Inferior parietal cortex (tissue), 1 donor: ENCODE data around the gene GSAP.
"Not testable (repeated sequence)": the region's sequence is repeated elsewhere in the genome, so short reads cannot be mapped to it uniquely, and the experiment has no call there.

Experiments
- DNase-seq: peaks from one replicate; pipeline ENCODE4 v3.0.0-alpha.2; 2016; ENCODE audit errors: extremely low spot score

The GSAP gene

DNA sequence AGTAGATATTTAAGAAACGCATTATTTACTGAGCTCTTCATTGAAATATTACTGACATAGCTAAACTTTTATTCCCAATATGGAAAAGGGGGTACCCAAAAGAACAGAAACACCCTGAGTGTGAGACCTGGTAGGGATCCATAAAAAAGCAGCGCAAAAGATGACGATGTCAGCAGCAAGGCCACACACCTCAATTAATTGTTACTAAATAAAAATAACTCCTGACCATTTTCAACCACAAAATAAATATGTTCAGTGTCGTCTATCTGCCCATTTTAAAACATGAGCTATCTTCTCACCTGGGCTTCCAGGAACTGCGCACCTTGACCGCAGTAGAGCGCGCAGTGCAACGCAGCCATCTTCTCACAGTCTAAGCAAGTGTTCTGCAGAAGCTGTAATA lies 61.2 kb downstream of the GSAP start:
- DNase-seq = no peak

DNA sequence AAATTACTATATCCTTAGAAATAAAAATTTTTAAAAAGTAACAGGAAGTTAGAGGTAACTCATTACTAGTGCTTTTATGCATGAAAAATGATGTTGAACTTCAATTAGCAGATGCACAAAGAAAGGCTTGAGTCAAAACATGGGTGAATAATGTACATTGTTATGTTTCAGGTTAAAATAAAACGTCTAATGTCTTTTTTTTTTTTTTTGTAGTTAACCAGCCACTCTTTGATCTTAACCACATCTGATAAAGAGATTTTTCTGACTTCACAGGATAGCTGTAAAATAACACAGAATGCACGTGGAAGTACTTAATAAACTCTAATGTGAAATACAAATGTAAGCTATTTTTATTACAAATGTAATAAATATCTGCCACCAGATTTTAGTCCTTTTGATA lies 61.7 kb downstream of the GSAP start:
- no peak for DNase-seq

DNA sequence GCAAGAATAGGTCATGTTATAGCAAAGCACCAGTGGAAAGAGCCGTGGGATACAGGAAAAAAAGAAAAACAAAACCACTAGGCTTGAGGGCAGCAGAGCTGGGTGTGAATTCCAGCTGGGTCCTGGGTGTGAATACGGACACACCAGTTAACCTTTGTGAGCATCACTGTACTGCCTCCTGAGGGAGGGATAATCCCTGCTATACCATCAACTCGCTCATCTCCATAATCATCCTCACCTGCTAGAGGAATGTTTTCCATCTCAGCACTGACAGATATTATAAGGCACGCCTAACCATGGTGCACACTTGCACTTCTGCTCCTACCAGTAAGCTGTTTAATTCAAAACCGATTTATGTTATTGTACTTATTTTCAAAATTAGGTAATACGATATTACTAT lies 62.2 kb downstream of the GSAP start:
- no peak for DNase-seq

DNA sequence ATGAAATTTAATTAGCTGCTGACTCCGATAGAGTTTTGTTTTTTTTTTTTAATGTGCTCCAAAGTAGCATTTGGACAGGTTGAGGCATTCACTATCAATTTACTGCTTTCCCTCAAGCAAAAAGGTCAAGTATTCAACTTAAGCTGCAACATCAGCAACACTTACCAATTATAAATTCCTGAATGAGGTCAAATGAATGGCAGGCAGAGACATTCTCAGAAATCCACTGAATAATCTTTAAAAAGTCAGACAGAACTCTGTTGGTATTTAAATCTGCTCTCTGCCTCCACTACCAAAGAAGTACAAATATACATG lies 62.8 kb downstream of the GSAP start:
- no peak for DNase-seq

- no peak for DNase-seq
Measured at GRCh38 chr7:77352665-77353406, 63.3 kb downstream of the GSAP start.

DNA sequence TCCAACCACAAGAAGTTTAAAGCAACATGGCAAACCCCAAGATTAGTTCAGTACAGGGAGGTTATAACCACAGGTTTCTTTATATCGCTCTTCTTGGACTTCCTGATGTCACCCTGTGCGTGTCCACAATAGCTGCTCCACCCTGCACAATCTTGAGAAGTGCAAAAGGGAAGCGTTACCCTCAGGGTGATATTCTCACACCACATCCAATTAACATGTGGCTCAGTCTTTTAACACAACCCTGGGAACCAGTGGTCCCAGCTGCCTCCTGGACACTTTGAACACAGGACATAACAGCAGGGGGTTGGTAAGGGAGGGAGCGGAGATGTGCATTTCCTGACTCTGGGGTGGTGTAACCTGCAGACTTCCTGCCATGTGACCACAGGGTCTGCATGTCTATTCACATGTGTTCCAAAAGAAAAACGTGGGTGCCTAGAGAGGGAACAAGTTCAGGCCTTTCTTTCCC lies 64.6 kb downstream of the GSAP start:
- DNase-seq = no peak

- DNase-seq = no peak
Measured at GRCh38 chr7:77349141-77349540, 67.0 kb downstream of the GSAP start.

DNA sequence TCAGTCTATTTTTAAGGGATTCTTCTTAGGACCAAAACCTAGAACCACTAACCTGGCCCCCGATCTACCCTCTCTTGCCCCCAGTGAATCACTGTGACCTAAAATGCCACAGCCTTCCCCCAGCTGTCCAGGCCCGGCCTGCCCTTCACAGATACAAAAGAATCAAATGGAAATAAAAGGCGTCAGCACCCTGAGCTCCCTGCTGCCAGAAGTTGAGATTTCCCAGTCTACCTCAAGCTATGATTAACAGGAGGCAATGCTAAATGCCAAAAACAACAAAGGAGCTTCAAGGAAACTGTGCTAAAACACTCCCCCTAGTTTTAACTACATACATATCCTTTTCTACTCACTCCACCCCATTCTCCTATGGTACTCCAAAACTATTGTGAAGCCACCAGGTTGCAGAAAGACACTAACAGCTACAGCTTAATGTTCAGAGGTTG lies 67.8 kb downstream of the GSAP start:
- no peak for DNase-seq

DNA sequence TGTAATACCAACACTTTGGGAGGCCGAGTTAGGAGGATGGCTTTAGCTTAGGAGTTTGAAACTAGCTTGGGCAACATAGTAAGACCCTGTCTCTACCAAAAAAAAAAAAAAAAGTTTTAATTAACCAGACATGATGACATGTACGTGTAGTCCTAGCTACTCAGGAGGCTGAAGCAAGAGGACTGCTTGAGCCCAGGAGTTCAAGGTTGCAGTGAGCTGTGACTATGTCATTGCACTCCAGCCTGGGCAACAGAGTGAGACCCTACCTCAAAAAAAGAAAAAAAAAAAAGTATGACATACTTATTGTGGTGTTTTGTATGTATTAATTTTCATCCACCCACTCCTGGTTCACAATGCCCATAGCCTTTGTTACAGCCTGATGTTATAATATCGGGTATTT lies 69.7 kb downstream of the GSAP start:
- no peak for DNase-seq

GRCh38 chr7:77345426-77345825 lies 70.7 kb downstream of the GSAP start:
- DNase-seq = not testable (repeated sequence)

GRCh38 chr7:77339726-77340125 lies 76.4 kb downstream of the GSAP start:
- DNase-seq = no peak

GRCh38 chr7:77338883-77339629 lies 77.1 kb downstream of the GSAP start:
- DNase-seq = no peak

- DNase-seq = no peak
Measured at GRCh38 chr7:77338260-77338659, 77.9 kb downstream of the GSAP start.

DNA sequence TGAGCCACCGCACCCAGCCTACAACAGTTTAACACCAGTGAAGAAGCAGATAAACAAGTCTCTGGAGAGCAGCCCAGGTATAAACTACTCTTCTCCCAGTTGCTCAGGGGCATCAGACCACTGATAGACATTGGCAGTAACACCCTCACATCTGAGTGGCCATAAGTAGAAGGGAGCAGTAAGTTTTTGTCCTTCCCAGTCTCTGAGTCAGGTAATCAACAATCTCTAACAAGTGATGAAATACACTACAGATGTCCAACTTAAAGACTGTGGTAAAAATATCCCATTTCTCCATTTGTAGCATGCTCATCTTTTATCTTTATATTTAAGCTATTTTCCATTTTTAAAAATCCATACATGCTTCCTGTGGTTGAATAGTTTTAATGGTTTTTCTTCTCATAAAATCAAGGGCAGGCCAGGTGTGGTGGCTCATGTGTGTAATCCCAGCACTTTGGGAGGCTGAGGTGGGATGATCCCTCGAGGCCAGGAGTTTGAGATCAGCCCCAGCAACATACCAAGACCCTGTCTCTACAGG lies 78.6 kb downstream of the GSAP start:
- no peak for DNase-seq

DNA sequence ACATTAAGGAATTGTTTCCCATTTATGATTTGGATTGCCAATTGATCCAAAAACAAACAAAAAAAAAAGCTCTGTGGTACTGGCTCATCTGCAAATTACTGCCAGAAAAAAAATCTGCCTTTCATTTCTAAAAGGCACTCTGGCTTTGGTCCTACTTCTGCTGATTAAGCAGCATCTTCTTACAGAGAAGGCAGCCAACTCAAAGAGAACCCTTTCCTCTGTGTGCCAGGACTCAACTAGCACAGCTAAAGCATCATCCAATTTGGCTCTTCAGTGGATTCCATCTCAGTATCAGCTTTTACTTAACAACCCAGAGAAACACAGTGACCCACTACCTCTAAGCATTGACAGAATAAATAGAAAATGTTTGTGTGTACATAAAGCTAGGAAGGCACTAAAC lies 80.6 kb downstream of the GSAP start:
- DNase-seq = no peak

- not testable (repeated sequence) for DNase-seq
Measured at GRCh38 chr7:77334039-77334438, 82.1 kb downstream of the GSAP start.

DNA sequence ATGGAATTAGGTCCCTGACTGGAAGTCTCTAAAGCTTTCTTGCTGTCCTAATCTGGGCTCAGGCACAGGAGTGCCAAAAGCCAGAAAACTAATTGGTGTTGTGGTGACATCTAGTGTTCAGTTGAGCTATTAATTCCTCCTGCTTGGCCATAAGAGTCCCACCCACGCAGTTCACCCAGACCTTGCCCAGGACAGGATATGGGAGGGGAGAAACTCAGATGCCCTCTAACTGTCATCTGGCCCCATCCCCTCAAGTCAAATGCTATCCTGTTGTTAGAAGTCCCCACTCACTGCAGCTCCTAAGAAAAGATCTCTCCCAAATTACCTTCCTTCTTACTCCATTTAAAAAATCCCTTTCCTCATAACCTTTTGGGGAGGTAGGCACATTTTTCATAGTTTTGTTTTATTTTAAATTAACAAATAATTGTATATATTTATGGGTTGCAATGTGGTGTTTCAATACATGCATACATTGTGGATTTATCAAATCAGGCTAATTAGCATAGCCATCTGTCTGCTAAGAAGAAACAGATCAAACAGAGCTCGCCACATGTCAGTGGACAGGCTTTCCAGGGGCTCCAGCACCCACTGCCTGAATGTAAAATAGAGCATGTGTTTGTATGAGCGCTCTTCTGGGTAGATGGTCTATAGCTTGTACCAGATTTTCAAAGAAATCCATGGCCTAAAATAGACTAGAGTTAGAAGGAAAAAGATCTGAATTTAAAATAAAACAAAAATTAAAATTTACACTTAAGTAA lies 84.0 kb downstream of the GSAP start:
- DNase-seq = peak; percentile 91

DNA sequence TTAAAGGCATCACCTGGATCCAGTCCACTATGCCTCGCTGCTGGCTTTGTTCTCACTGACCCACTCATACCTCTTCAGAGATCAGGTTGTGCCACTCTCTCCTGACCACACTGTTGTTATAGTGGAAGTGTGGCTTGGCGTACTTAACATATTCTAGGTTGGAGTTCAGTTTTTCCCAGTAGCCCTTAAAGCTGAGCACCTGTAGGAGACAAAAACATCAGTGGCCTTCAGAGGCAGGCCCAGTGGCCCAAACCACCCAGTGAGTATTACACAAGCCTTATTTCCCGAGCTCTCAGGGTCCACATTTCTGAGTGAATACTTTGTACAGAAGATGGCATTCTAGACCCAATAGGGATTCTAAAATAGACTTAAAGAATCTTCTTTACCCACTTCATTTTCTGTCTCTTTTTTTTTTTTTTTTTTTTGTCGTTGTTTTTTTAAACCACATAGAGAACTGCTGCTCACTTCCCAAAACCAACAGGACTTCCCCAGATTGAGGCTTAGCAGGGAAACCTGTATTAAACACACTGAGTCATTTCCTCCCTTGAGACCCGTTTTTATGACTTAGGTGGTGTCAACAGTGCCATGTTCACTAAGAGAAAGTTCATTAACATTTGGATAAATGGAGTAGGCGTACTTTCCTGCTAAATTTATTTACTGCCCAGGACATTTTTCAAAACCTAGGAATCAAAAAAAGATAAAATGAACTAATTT lies 85.8 kb downstream of the GSAP start:
- DNase-seq = no peak

- no peak for DNase-seq
Measured at GRCh38 chr7:77329466-77330168, 86.5 kb downstream of the GSAP start.

DNA sequence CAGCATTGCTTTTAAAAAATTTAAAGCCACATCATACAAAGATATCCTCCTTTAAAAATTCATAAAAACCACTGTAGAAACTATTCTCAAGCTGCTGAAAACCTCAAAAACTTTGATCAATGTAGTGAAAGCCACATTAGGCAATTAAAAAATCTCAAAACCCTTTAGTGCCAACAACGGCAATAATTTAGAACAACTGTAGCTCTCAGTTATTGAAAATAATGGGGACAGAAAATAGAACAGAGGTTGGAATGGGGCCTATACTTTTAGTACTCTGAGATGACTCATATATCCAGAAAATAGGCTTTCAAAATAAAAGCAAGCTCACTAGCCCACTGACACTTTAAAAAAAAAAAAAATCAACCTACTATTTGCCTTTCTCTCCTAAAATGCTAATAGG lies 87.5 kb downstream of the GSAP start:
- DNase-seq = no peak
